Omental fat pad (tissue), 4 donors: Measurements from ENCODE around the gene TMEM178B. TPM values are rescaled to one million over a fixed set of nuclear protein-coding genes. Genes with fewer than 3 reads are reported as not detected.

Experiments used
- ATAC-seq: fragments of 150-250 bp; one replicate; pipeline ENCODE4 v1.9.1; 2016; ENCODE audit warnings: mild to moderate bottlenecking, moderate library complexity; ENCODE audit not compliant: low FRiP score
- DNase-seq: peaks from one replicate; pipeline ENCODE4 v3.0.0-alpha.2; 2019; ENCODE audit warnings: low spot score
- CTCF ChIP-seq, 3 donors: fragments of 450-650 bp; IDR thresholded peaks; one replicate each; pipeline ENCODE4 v1.5.1; 2016 to 2017; ENCODE audit warnings: antibody characterized with exemption in 3 of 3, mild to moderate bottlenecking in 3 of 3, moderate library complexity in 2 of 3
- total RNA-seq, 4 donors: library from RNA; depleted of rRNA; stranded (reverse); fragments of >200 nt; gene quantifications; one replicate each; pipeline ENCODE4 v1.1.0, GENCODE V29; 2016

The TMEM178B gene
- total RNA-seq, 4 donors from 2014 or later: 0.50 to 1.3 (median 0.81) TPM

GRCh38 chr7:141262101-141263090, 188.5 kb downstream of the TMEM178B start:
- DNase-seq (no peak), ATAC-seq (no peak)
- no peak for TF ChIP-seq CTCF (IDR thresholded peaks at IDR 0.05)

- TF ChIP-seq CTCF (IDR thresholded peaks at IDR 0.05): no peak
- ATAC-seq: no peak
- no peak for DNase-seq
These were observed 189.6 kb downstream of the TMEM178B start for GRCh38 chr7:141263508-141263907.

- ATAC-seq: no peak
- no peak for TF ChIP-seq CTCF (IDR thresholded peaks at IDR 0.05)
- no peak for DNase-seq
These were observed 190.1 kb downstream of the TMEM178B start for GRCh38 chr7:141263983-141264382.

GRCh38 chr7:141264511-141264910, 190.6 kb downstream of the TMEM178B start:
- DNase-seq (no peak), ATAC-seq (no peak)
- TF ChIP-seq CTCF (IDR thresholded peaks at IDR 0.05): no peak

GRCh38 chr7:141265668-141266067, 191.8 kb downstream of the TMEM178B start:
- no peak for ATAC-seq
- TF ChIP-seq CTCF (IDR thresholded peaks at IDR 0.05): no peak
- no peak for DNase-seq

- ATAC-seq (no peak), DNase-seq (no peak)
- no peak for TF ChIP-seq CTCF (IDR thresholded peaks at IDR 0.05)
These were observed 194.8 kb downstream of the TMEM178B start for GRCh38 chr7:141268614-141269013.

GRCh38 chr7:141271451-141271850, 197.6 kb downstream of the TMEM178B start:
- DNase-seq (no peak), ATAC-seq (no peak)
- TF ChIP-seq CTCF (IDR thresholded peaks at IDR 0.05): no peak
